ENCODE results near the gene ATG7.

ATG7 gene

GRCh38 chr3:11228041-11228440 is 44.2 kb upstream of the ATG7 start:
- CTCF ChIA-PET: interaction anchor here (0.6 to 1.5 kb wide), 2 partner anchors 8 to 13 kb away, joined by 5 to 6 read pairs; no protein-coding TSS in a partner anchor
- Histone ChIP-seq H3K27ac (ENCODE audit: extremely low read depth, low read depth, low read length) (no peak overlapping the region), H3K9me3 (ENCODE audit: control insufficient read depth, insufficient read depth, low read depth, low read length) (no peaks in the 10 kb centered on the region), H3K4me3 (ENCODE audit: low read depth, low read length) (no peak overlapping the region), H3K4me1 (ENCODE audit: control insufficient read depth, insufficient read depth, low read length) (no peaks in the 10 kb centered on the region), H3K36me3 (ENCODE audit: control insufficient read depth in 2 of 2, insufficient read depth in 1 of 2, low read length in 2 of 2) (no peaks in the 10 kb centered on the region)
- POLR2A ChIA-PET: no interaction called here
- TF ChIP-seq SP7 (tag by site-specific recombination; IDR thresholded peaks at IDR 0.05) (no peak), ZNF248 (tag by site-specific recombination; IDR thresholded peaks at IDR 0.05) (no peak), KLF17 (tag by site-specific recombination; IDR thresholded peaks at IDR 0.05) (no peak), ZNF518A (tag by site-specific recombination; conservative IDR thresholded peaks at IDR 0.05; ENCODE audit: low read depth) (no peak), HIC1 (tag by site-specific recombination; IDR thresholded peaks at IDR 0.05) (no peak), ZNF324 (tag by site-specific recombination; IDR thresholded peaks at IDR 0.05) (no peak), PRDM2 (tag by site-specific recombination; IDR thresholded peaks at IDR 0.05; ENCODE audit: borderline replicate concordance) (no peak), HOXD13 (CRISPR knock-in tag; IDR thresholded peaks at IDR 0.05; ENCODE audit: borderline replicate concordance) (no peak), ZBTB44 (tag by site-specific recombination; IDR thresholded peaks at IDR 0.05) (no peak), ZNF112 (tag by site-specific recombination; IDR thresholded peaks at IDR 0.05) (no peak), PBX3 (CRISPR knock-in tag; IDR thresholded peaks at IDR 0.05) (no peak)
